Measurements from ENCODE around the gene CDH24. TPM values are rescaled to one million over a fixed set of nuclear protein-coding genes. Genes with fewer than 3 reads are reported as not detected.

Gene CDH24
- total and polyA plus RNA-seq, 2 of the 13 experiments (the other 11 are each of a cell fraction or from before 2014, with no cell fraction given): 0.69 to 0.99 TPM

- TF ChIP-seq TSC22D2 (CRISPR knock-in tag; IDR thresholded peaks at IDR 0.05; ENCODE audit: borderline replicate concordance): peak; percentile 98
These were observed 50.5 kb downstream of the CDH24 start (continued) for GRCh38 chr14:23006544-23007419.

GRCh38 chr14:23006188-23006534 lies 51.2 kb downstream of the CDH24 start:
- H3K4me3 ChIP-seq (replicated peaks in 1 of 3; ENCODE audit: insufficient read depth in 1 of 3, low read depth in 2 of 3, low read length in 3 of 3): peak overlapping the region; percentile 68 to 82 (median 80)
- POLR2A ChIA-PET: interaction anchor here (0.6 to 4.1 kb wide), 45 partner anchors 10 to 1550 kb away, joined by 3 to 561 read pairs (median 9); partner anchors contain the start of genes ACIN1, AJUBA, BCL2L2 and C14orf119
- BruUV-seq (replicated peaks): no TSS peak
- H3K36me3 ChIP-seq (replicated peaks in 1 of 2; ENCODE audit: control insufficient read depth in 1 of 2, insufficient read depth in 2 of 2, low read length in 2 of 2): no peaks in the 10 kb centered on the region
- intact Hi-C loops (cut with micrococcal nuclease; ENCODE audit: unreplicated experiment): loop anchor here (1.0 to 5.0 kb wide), 3 partner anchors 19 to 409 kb away; partner anchors contain the start of genes ABHD4 and PSMB5
- CTCF ChIA-PET (ENCODE audit: low intra/inter-chr PET ratio, low total read pairs): interaction anchor here (2.8 kb wide), 1 partner anchor 23 kb away, joined by 8 read pairs; the partner anchor contains the start of gene AJUBA
- H3K4me1 ChIP-seq (ENCODE audit: insufficient read depth, low read length): peaks cover 49% of the 10 kb centered on the region
- H3K4me2 ChIP-seq (ENCODE audit: low read depth, low read length): peak overlapping the region; percentile 86
- FAIRE-seq (no peak), DNase-seq (ENCODE audit: low spot score) (no peak), ATAC-seq (no peak)
- H3K27me3 ChIP-seq (ENCODE audit: control insufficient read depth in 1 of 2, insufficient read depth in 2 of 2, low read length in 2 of 2): no peaks in the 10 kb centered on the region; a peak in 1 of 5 replicates
- WGBS (ENCODE audit: low lambda C conversion rate): 21% methylated on average over 5 of the region's 5 CpGs
- peak overlapping the region; percentile 82 for H3K9ac ChIP-seq (ENCODE audit: insufficient read depth, low read depth, low read length)
- peaks cover 2% of the 10 kb centered on the region for H3K79me2 ChIP-seq (ENCODE audit: insufficient read depth, low read length)
- peak overlapping the region; percentile 86 for H3K27ac ChIP-seq (ENCODE audit: extremely low read length, insufficient read depth, low read length)
- H3K9me3 ChIP-seq (ENCODE audit: low read length): no peaks in the 10 kb centered on the region
- no peaks in the 10 kb centered on the region for H4K20me1 ChIP-seq (ENCODE audit: insufficient read depth, low read length)
- in situ Hi-C loops (cut with HindIII; ENCODE audit: extremely low pct_ligation_motif_present, low pct_unique_long_range_greater_than_20kb): no loop called here
- H2AFZ ChIP-seq (ENCODE audit: low read length): no peak overlapping the region
- TF ChIP-seq FOXA3 (CRISPR knock-in tag; IDR thresholded peaks at IDR 0.05) (peak; percentile 17; the same call in 1 of the 2 replicates), ZNF562 (CRISPR knock-in tag; IDR thresholded peaks at IDR 0.05; ENCODE audit: borderline replicate concordance) (no peak), KLF9 (CRISPR knock-in tag; IDR thresholded peaks at IDR 0.05; ENCODE audit: low read depth) (0 out of 2 replicates have a peak, but pooled peaks have one; percentile 0), STAG1 (CRISPR knock-in tag; IDR thresholded peaks at IDR 0.05) (peak; percentile 13; the same call in 1 of the 2 replicates), PBX3 (CRISPR knock-in tag; IDR thresholded peaks at IDR 0.05; ENCODE audit: borderline replicate concordance) (0 out of 2 replicates have a peak, but pooled peaks have one; percentile 66), HES4 (CRISPR knock-in tag; IDR thresholded peaks at IDR 0.05; ENCODE audit: borderline replicate concordance) (no peak), ZNF431 (CRISPR knock-in tag; IDR thresholded peaks at IDR 0.05; ENCODE audit: borderline replicate concordance, low read depth) (no peak), PBX2 (CRISPR knock-in tag; IDR thresholded peaks at IDR 0.05) (0 out of 2 replicates have a peak, but pooled peaks have one; percentile 1), ZKSCAN1 (IDR thresholded peaks at IDR 0.05; ENCODE audit: low read length) (no peak), AKNA (CRISPR knock-in tag; IDR thresholded peaks at IDR 0.05; ENCODE audit: borderline replicate concordance) (0 out of 2 replicates have a peak, but pooled peaks have one; percentile 57), NCOA5 (CRISPR knock-in tag; IDR thresholded peaks at IDR 0.05) (0 out of 2 replicates have a peak, but pooled peaks have one; percentile 28), ZNF24 (IDR thresholded peaks at IDR 0.05) (peak; percentile 9; the same call in 1 of the 2 replicates), MBD4 (IDR thresholded peaks at IDR 0.05; ENCODE audit: borderline replicate concordance, low read length) (0 out of 2 replicates have a peak, but pooled peaks have one; percentile 68)
